NCI-H2196 (cell line): ENCODE results near the gene ACAP2.
"Not testable (repeated sequence)": the region's sequence is repeated elsewhere in the genome, so short reads cannot be mapped to it uniquely, and the experiment has no call there.

Source experiments
- DNase-seq: peaks from one replicate; lab custom pipeline; 2025; ENCODE audit not compliant: unreplicated experiment; lab: John Stamatoyannopoulos, UW

Gene ACAP2

GRCh38 chr3:195249057-195249770 is 193.6 kb downstream of the ACAP2 start:
- no peak for DNase-seq

GRCh38 chr3:195248281-195248680 is 194.5 kb downstream of the ACAP2 start:
- no peak for DNase-seq

DNA sequence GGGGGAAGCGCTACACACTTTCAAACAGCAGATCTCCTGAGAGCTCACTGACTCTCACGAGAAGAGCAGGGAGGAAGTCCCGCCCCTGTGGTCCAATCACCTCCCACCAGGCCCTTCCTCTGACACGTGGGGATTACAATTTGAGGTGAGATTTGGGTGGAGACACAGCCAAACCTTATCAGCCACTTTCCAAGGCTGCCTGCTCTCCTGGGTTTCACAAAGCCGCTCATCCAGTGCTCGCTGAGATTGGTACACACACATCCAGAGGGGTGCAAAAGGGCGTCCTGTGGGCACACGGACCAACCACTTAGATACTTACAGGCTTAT is 195.0 kb downstream of the ACAP2 start:
- no peak for DNase-seq

DNA sequence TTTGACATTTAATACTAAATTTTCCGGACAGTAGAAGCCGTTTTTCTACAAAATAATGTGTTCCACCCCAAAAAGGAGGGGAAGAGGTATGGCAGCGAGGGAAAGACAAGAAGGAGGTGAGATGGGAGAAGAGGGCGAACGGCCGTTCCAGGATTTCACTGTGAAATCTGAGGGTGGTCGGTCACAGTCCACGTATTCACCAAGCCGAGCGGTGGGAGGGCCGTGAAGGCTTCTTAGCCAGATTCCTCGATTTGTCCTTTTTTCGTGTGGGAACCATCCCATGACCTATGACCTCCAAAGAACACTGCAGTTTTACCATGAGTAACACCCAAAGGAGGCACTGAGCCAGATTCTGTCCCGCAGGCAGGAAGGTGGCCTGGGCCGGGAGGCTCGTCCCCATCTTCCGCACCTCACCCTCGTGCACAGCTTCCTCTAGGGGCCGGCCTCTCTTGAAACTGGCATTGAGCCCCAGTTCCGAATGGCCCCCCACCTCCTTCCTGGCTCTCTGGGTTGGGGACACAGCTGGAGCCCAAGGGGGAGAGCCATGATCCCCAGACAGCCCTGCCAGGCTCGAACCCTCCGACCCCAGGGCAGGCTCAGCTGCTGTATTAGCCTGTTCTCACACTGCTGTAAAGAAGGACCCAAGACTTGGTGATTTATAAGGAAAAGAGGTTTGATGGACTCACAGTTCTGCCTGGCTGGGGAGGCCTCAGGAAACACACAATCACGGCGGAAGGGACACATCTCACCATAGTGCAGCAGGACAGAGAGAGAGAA is 195.5 kb downstream of the ACAP2 start:
- DNase-seq: no peak

DNA sequence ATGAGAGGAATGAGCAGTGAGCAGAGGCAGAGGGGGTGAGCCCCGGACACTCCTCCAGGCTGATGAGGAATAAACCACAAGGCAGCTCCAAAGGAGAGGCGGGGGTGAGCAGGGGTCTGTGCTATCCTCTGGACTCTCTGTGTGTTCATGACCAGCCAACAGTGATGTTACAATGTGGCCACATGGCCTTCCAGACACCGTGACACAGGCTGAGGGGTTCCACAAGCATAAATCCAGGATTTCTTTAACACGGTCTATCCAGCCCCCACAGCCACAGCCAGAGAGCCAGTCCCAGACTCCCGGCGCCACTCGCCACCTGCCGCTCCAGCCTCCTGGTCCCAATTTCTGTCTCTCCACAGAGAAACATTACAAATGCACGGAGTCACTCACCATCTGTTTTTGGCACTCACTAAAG is 196.2 kb downstream of the ACAP2 start:
- no peak for DNase-seq

GRCh38 chr3:195245531-195245951 is 197.3 kb downstream of the ACAP2 start:
- DNase-seq: no peak

GRCh38 chr3:195241592-195242355 is 201.0 kb downstream of the ACAP2 start:
- no peak for DNase-seq

- DNase-seq: no peak
Observed at GRCh38 chr3:195240939-195241338, 201.9 kb downstream of the ACAP2 start.

DNA sequence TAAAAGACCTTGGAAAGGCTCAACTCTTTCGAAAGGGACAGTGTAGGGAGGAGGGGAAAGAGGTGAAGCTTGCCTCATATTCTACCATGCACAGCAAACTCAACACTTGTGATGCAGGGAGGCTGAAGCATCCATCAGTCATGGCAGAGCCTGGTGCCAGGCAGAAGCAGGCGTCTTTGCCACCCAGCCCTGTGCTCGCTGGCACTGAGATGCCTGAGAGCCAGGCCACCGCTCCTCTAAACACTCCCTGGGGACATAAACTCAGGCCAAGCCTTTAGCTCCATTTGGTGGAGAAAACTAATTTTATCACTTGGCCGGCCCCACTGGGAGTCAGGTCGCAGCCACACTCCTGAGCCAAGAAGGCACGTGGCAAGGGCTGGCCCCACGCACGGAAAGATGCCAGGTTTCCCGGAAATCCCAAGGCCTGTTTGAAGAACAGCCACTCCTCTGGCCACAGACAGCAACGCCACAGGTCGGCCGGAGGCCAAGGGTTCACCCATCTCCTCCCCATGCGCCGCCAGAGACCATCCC is 202.6 kb downstream of the ACAP2 start:
- DNase-seq: no peak

- no peak for DNase-seq
Observed at GRCh38 chr3:195239121-195239520, 203.7 kb downstream of the ACAP2 start.

GRCh38 chr3:195238586-195239118 is 204.2 kb downstream of the ACAP2 start:
- no peak for DNase-seq

DNA sequence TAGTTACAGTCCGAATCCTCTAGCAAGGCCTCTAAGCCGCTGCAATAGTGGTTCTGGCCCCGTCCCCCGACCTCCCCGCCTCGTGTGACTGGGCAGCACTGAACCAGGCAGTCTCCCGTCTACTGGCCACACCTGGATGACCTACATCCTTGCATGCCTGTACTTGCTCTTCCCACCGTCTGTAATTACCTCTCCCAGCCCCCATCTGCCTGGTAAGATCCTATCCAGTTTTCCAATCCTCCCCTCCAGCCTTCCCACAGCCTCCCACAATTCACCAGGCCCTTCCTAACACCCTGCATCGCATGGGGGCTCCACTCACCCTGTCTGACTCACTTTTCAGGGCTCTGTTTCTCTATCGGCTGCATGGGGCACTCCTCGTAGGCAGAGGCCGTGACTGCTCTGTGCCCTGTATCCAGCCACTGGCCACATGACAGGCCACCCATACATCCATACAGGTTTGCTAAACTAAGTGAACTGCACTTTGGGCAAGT is 204.7 kb downstream of the ACAP2 start:
- DNase-seq: no peak

- no peak for DNase-seq
Observed at GRCh38 chr3:195236801-195237570, 205.8 kb downstream of the ACAP2 start.

- DNase-seq: no peak
Observed at GRCh38 chr3:195236076-195236798, 206.6 kb downstream of the ACAP2 start.

DNA sequence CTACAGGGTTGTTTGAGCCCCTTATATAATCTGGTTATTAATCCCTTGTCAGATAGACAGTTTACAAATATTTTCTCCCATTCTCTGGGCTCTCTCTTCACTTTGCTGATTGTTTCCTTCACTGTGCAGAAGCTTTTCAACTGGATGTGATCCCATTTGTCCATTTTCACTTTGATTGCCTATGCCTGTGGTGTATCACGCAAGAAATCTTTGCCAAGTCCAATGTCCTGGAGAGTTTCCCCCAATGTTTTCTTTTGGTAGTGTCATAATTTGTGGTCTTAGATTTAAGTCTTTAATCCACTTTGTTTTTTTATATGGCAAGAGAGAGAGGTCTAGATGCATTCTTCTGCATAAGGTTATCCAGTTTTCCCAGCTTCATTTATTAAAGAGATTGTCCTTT is 212.6 kb downstream of the ACAP2 start:
- no peak for DNase-seq

GRCh38 chr3:195228886-195229285 is 213.9 kb downstream of the ACAP2 start:
- not testable (repeated sequence) for DNase-seq

GRCh38 chr3:195227871-195228270 is 214.9 kb downstream of the ACAP2 start:
- DNase-seq: no peak

GRCh38 chr3:195226900-195227447 is 215.8 kb downstream of the ACAP2 start:
- DNase-seq: no peak

GRCh38 chr3:195226445-195226844 is 216.4 kb downstream of the ACAP2 start:
- no peak for DNase-seq
